Left renal cortex interstitium (tissue), 4 donors: Measurements from ENCODE around the gene RANGRF. TPM values are rescaled to one million over a fixed set of nuclear protein-coding genes. Genes with fewer than 3 reads are reported as not detected.

ENCODE experiments used
- DNase-seq, 4 donors: peaks; one replicate each; pipeline ENCODE4 v3.0.0-alpha.2; 2013; ENCODE audit warnings: low read depth in 4 of 4, low spot score in 2 of 4, missing footprints in 1 of 4
- polyA plus RNA-seq, 4 donors: library from polyadenylated mRNA; unstranded; fragments of 120-200 nt; gene quantifications; one replicate each; pipeline ENCODE4 v1.2.1, GENCODE V29; 2013; ENCODE audit not compliant: insufficient read length in 4 of 4

RANGRF gene
- polyA plus RNA-seq, 4 donors = 27.8 to 36.7 (median 31.5) TPM

DNA sequence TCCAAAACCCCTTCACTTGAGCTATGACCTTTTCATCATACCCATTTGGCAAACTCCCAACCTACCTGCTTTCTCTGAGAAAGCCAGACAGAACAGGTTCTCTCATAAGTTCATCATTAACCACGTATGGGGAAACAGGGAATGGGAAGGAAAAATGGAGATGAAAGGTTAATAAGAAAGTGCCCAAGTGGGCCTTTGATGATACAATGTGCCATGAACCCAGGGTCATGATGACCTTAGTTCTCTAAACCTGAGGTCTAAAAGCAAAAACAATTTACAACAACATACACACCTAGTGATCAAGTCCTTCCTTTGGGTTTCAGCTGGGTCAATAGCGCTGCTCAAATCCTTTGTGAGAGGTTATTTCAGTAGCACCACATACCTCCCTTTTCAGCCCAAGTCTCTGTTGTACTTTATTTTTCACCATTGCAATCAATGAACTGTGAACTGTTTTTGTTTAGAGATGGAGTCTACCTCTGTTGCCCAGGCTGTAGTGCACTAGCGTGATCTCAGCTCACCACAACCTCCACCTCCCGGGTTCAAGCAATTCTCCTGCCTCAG is 14.5 kb upstream of the RANGRF start:
- peak in 1 of 4 donors; percentile 60 for DNase-seq

DNA sequence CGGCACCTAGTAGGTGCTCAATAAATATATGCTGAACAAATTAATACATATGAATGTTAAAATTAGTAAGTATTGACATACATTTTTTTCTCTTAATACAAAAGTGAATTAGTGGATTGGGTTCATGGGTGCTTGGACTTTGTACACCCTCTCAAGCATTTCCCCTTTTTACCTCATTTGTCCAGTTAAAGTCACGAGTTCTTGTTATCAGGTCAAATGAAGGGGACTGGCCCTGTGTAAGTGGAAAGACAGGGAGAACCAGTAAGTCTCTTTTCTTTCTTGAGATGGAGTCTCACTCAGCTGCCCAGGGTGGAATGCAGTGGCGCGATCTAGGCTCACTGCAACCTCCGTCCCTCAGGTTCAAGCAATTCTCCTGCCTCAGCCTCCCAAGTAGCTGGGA is 13.7 kb upstream of the RANGRF start:
- no peak for DNase-seq

DNA sequence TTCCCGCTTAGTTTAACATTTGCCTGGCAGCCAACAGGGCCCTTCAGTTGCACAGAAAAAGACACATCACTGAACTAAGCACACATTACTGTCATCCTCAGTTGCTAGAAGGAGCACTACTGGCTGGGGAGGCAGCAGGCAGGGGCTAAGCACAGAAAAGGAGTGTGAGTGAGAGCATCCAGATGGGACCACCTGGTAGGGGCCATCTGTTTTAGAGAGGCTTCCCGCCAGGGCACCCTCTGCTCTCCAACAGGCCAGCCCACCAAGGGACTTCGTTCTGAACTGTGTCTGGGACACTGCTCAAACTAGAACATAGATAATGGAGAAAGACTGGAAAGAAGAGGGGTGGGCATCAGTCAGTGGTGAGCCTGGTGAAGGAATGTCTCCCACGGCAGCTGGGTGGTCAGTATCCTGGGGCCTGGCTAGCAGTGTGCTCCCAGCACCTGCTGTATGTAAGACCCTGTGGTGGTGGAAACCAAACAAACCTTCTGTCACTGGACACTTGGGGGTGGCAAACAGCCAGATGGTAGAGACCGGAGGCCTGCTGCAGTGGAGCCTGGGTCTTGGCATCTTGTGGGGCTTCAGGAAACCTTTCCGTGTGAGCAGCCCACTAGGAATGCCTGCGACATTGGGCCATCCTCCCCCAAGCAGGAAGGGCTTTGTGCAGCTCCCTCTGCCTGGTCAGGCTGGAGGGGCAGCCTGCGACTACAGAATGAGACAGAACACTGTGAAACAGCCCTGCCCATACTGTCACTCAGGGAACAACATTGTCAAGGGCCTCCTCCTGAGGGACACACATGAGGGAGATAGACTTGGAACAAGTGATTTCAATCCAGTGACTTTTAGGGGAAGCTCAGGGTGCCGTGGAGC is 12.8 kb upstream of the RANGRF start:
- no peak for DNase-seq

DNA sequence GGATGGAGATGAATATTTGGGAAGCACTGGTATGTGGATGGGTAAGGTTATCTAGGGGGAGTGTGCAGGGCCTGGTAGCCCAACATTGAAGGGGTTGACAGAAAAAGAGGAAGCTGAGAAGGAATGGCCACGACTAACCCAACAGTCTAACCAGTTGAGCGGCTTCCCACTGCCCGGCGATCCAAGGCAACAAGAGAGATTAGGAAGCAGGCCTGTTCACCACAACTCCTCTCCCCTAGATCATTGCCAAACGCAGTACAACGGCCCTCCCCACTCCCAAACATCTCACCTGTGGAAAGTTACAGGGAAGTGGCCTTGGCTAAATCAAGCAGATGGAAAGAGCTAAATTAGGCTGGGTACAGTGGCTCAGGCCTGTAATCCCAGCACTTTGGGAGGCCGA is 11.2 kb upstream of the RANGRF start:
- DNase-seq = no peak

DNA sequence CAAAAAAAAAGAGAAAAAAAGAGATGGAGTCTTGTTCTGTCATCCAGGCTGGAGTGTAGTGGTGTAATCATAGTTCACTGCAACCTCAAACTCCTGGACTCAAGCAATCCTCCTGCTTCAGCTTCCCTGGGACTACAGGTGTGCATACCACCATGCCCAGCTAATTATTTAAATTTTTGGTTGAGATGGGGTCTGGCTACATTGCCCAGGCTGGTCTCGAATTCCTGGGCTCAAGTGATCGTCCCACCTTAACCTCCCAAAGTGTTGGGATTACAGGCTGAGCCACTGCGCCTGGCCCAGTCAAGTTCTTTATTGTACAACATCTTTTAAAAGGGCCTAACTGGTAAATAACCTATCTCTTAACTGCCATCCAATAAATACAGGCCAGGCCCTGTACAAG is 6.1 kb upstream of the RANGRF start:
- no peak for DNase-seq

DNA sequence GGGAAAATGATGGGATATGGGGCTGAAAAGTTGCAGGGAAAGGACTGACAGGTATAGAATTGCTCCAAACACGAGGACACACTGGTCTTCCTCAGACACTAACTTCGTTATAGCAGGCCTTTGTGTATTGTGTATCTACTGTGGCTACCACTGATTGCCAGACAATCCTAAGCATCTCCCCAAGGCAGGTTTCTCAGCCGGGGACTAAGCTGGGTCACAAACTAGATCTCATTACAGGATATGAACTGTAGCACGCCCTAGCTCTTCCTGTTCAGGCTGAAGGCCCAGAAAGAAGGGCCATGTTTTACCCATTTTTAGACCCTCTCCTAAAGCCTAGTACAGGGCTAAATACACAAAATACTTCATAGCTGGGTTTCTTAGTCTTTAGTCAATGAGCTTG is 5.1 kb upstream of the RANGRF start:
- no peak for DNase-seq

DNA sequence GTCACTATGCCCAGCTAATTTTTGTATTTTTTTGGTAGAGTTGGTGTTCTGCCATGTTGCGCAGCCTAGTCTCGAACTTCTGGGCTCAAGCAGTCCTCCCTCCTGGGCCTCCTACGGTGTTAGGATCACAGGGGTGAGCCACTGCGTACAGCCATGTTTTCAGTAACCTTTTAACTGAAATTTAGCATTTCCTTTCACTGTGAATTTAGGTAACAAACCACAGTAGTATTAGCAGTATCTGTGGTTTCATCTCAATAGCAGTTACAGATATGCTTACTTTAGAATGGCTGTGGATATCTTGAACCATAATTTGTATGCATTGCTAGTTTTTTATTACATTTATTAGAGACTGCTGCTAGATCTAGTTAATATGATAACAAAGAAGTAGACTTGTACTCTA is 4.3 kb upstream of the RANGRF start:
- DNase-seq = no peak

DNA sequence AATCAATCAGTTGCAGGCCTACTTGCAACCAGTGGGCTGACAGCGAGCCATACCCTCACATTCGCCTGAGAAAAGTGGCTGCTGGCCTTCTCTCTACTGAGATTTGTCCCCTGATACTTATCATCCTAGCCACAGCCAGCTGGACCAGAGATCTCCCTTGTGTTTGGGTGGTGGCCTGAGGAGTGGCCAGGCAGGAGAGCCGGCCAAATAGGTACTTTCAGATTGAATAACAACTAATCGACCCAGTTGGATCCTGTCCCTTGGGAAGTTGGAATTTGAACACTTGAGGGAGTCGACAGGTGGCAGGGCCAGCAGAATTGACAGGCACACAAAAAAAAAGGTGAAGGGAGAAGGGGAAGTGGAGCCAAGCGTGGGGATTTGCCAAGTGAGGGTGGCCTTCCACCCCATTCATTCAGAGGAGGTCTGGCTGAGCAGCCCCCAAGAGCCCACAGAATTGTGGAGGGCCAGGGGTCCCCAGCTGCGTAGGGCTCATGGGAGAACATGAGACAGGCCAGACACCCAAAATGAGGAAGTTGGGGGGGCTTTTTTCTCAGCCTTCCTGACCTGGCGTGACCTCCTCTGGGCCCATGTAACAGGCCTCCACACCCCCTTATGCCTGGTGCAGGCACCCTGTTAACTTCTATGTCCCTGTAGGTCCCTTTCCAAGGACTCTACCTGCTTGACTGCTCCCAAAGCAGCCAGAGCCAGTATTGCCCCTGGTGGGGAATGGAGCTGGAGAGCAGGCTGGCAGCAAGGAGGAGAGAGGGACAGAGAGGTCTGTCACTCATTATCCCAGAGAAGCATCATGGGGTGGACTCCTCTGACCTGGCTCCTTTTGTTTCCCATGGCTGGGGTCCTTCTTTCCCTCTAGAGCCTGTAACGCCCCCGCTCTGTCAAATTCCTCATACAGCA is 2.9 kb upstream of the RANGRF start:
- no peak for DNase-seq

DNA sequence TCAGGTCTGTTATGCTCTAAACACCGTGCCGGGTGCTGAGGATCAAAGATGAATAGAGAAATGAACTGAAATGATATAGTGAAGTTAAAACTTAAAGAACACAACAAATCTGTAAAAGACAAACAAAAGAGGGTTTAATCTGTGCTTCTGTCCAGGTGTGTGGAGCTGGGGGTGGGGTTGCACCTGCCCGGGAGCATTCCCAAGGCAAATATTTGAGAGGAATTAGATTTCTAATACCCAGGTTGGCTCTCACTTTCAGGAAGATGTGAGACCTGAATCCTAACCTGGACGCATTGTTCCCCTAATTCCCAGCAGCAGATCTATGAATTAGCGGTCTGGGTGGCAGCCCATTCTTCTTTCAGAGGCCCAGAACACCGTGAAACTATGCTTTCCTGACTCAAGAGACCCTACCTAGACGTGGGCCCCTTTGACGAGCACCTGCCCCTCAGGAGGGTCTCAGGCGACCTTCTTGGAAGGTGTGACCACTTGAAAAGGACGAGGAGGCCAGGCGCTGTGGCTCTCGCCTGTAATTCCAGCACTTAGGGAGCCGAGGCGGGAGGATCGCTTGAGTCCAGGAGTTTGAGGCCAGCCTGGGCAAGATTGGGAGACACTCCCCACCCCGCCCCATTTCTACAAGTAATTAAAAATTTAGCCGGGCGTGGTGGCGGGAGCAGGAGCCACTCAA is 677 bp upstream of the RANGRF start:
- no peak for DNase-seq

DNA sequence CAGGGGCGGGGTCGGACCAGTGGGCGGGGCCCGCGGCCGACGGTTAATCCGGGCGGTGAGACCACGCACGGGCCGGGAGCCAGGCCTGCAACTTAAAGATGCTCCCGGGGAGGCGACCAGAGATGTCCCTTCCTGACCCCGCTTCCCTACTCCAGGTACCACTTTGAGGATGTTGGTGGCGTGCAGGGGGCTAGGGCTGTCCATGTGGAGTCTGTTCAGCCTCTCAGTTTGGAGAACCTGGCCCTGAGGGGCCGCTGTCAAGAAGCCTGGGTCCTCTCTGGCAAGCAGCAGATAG is 580 bp downstream of the RANGRF start:
- no peak for DNase-seq

DNA sequence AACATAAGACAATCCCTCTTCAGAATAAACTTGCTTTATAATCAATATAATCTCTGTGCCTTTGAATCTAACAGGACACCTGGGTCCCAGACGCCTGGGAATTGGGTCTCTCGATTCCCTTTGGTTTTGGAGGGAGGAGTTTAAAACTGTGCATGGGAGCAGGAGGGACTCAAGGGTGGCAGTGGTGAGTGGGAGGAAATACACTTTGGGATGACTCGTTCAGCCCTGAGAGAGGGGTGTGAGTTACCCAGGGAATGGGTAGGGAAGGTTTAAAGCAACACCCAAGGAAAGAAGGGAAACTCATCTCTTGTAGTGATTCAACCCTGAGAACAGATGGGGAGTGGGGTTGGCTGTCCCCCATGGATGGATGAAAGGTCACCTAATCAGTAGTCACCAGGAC is 1.6 kb downstream of the RANGRF start:
- no peak for DNase-seq

DNA sequence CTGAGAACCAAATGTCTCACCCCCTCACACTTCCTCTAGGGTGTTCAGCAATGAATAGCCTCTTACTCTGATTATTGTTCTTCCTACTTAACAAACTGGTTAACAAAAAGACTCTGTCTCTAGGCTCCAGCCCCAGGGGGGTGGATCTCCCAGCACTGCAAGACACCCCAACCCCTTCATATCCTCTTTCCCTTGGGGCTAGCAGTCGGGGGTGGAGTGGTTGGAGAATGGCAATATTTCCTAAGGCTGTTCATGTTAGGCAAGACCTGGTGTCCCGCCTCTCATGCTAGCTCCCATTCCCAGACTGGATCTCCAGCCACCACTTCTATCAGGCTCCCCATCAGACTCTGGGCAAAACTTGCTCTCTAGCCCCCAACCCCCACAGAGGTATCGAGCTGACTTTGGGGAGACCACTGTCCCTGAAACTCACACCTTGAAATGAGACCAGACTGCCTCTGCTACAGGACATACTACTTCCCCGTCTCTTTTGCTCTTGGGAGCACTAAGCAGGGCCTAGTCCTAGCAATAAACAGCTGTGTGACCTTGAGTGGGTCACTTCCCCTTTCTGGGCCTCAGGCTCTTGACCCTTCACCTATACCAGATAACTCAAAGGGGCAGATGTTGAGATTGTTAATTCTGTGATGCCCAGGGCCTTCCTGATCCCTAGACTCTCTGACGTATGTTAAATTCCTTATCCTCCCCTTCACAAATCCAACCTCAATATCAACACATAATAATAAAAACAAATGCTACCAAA is 4.3 kb downstream of the RANGRF start:
- DNase-seq = no peak

DNA sequence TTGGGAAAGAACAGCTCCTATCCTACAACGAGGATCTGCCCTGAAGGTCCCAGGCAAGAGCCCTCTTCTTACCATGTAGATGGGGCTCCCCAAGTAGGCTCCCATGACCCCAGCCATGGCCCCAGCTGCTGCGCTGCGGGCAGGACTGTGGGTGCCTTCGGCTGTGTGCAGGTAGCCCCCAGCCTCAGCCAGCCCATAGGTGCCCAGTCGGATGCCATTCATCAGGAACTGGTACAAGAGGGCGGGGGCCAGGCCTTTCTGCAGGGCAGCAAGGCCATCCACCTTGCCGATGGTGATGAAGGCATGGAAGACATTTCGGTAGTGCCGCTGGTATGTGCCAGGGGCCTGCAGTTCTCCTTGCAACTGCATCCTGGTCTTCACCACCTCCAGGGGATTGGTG is 5.9 kb downstream of the RANGRF start:
- no peak for DNase-seq

DNA sequence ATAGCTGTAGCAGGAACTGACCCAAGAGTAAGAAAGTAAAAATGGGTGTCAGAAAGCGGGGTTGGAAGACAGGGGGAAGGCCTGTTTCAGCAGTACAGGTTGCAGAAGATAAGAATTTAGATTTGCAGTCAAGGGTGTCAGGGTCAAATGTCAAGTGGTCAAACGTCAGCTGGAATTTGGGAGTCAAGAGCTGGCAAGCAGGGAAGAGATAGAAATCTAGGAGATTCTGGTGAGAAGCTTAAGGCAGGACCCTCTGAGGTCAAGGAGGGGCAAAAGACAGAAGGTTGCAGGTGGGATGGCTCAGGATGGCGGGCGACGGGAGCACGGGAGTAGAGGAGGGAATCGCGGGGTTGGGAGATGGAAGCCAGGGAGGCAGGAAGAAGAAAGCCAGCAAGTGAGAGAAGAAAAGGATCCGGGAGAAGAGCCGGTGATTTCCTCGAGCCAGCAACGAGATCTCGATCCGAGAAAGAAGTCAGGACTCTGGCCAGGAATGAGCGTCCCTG is 6.4 kb downstream of the RANGRF start:
- DNase-seq = no peak

DNA sequence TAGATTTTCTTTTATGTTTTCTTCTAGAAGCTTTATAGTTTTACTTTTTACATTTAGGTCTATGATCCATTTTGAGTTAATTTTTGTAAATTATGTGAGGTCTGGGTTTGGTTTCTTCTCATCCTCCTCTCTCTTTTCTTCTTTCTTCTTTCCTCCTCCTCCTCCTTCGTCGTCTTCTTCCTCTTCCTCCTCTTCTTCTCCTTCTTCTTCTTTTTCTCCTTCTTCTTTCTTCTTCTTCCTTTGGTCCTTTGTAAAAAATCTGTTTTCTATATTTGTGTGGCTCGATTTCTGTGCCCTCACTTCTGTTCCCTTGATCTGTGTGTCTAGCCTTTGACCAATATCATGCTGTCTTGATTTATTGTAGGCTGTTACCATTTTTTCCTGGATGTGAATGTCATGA is 11.8 kb downstream of the RANGRF start:
- DNase-seq = no peak

DNA sequence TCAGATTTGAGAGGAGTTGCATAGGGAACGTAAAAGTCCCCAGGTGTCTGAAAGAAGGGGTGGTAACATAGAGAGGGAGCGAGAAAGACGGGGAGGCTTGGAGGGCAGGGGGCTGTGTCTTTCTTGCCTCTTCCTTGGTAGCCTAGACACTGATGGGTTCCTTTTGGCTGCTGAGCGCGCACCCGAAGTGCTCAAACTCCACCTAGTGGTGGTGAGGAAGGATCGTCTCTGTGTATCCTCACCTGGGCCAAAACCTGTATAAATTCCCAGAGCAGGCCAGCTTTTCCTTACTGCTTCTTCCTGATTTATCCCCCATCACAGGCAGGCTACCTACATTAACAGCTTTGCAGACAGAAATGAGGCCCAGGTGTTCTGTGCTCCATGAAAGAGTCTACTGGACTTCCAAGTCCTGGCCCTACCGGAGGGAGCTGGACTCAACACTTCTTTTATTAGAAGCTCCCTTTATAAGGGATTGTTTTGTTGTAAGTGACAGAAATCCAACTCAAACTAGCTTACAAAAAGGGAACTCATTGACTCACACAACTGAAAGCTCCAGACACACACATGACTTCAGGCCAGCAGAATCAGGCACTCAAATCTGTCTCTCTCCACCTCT is 12.3 kb downstream of the RANGRF start:
- DNase-seq = peak in 1 of 4 donors; percentile 56

DNA sequence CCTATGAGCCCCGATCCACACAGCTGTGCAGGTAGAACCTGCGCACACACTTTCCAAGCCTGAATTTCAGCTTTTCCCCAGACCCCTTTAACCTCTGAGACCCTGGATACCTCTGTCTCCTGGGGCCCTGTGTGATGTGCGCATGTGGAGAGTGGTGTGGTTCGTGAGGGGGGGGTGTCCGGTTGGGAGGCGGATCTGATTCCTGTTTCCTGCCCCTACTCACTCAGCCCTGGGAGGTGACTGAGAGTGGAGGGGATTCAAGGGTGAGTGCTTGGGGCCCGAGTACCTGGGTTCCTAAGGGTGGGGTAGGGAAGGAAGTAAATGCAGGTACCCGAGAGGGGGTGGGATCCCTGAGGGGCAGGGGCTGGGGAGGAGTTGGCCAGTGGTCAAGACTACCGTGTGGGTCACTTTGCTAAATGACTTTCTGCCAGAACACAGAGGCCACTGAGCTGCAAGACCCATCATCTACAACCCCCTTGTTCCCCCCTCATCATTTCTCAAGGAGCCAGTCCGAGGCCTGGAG is 22.2 kb downstream of the RANGRF start:
- no peak for DNase-seq

DNA sequence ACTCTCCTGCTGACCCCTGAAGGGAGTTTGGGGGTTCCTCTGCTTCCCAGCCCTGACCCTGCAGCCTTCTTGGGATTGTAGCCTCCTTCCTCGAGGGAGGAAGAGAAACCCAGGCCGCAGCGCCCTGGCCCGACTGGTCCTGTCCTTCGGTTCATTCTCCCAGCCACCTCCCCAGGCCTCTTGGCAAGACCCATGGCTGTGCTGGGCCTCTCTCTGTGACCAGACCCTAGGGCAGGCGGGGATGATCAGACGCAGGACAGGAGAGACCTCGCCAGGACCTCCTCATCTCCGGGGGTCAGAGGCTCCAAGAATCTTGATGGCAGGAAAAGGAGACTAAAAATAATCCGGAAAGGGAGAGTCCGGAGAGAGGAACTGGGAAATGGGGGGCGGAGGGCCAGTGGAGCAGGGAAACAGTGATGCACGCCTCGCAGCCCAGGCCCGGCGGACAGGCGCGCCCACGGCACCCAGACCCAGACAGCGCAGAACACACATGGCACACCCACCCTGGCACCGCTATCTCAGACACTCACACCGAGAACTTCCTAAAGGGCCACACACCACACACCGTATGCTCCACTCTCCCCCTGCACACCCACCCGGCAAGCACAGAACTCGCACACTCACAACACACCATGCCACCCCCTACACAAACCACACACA is 22.8 kb downstream of the RANGRF start:
- DNase-seq = no peak

DNA sequence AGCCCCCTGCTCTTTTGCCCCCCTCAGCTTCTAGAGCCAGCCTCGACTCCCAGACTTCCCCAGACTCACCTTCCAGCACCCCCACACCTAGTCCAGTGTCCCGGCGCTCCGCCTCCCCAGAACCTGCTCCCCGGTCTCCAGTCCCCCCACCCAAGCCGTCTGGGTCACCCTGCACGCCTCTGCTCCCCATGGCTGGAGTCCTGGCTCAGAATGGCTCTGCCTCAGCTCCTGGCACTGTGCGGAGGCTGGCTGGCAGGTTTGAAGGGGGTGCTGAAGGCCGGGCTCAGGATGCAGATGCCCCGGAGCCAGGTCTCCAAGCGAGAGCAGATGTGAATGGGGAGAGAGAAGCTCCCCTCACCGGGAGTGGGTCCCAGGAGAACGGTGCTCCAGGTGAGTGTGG is 23.8 kb downstream of the RANGRF start:
- no peak for DNase-seq
